Keratinocyte (primary cell): Measurements from ENCODE around the gene SRPK2. TPM values are rescaled to one million over a fixed set of nuclear protein-coding genes. Genes with fewer than 3 reads are reported as not detected.

Experiments used
- DNase-seq: peaks from one replicate; pipeline ENCODE4 v3.0.0-alpha.2; 2011; ENCODE audit warnings: low read depth, missing footprints, low spot score
- FAIRE-seq: peaks from 2 replicates; lab custom pipeline; 2011; peaks lifted over from hg19 to GRCh38; lab: Jason Lieb, UNC
- H2AFZ ChIP-seq: 2 replicates; pipeline ENCODE4 v1.6.0; 2012; ENCODE audit warnings: low read length, control low read depth, inconsistent platforms; ENCODE audit not compliant: control insufficient read depth
- H3K27ac ChIP-seq: 2 replicates; pipeline ENCODE4 v1.5.1; 2011; ENCODE audit warnings: low read length; ENCODE audit not compliant: control insufficient read depth, insufficient read depth
- H3K27me3 ChIP-seq: 3 replicates; pipeline ENCODE4 v1.6.0; 2011; ENCODE audit warnings: low read length; ENCODE audit not compliant: control insufficient read depth, insufficient read depth; ENCODE audit errors: extremely low read depth
- H3K36me3 ChIP-seq, 2 experiments: 2 replicates in 1 of 2; 3 replicates in 1 of 2; pipeline ENCODE4 v1.5.1; 2011; ENCODE audit warnings: low read length in 2 of 2, mild to moderate bottlenecking in 1 of 2; ENCODE audit not compliant: control insufficient read depth in 2 of 2, insufficient read depth in 2 of 2; ENCODE audit errors: extremely low read depth in 1 of 2
- H3K4me1 ChIP-seq: 3 replicates; pipeline ENCODE4 v1.5.1; 2011; ENCODE audit warnings: low read length; ENCODE audit not compliant: control insufficient read depth, insufficient read depth; ENCODE audit errors: extremely low read depth
- H3K4me2 ChIP-seq: 3 replicates; pipeline ENCODE4 v1.6.0; 2011; ENCODE audit warnings: low read depth, low read length; ENCODE audit not compliant: control insufficient read depth, insufficient read depth; ENCODE audit errors: extremely low read depth
- H3K4me3 ChIP-seq, 3 experiments: fragments of 200-600 bp in 1 of 3; sonication (generic) in 1 of 3; 2 replicates in 2 of 3; 3 replicates in 1 of 3; pipeline ENCODE4 v1.5.1; 2011 to 2016; ENCODE audit warnings: low read length in 3 of 3, mild to moderate bottlenecking in 3 of 3, control low read depth in 2 of 3, inconsistent platforms in 1 of 3, low read depth in 1 of 3, mixed read lengths in 1 of 3, mixed run types in 1 of 3, moderate library complexity in 1 of 3; ENCODE audit not compliant: control insufficient read depth in 2 of 3, insufficient read depth in 2 of 3; ENCODE audit errors: extremely low read depth in 1 of 3
- H3K79me2 ChIP-seq: 2 replicates; pipeline ENCODE4 v1.6.0; 2012; ENCODE audit warnings: low read length; ENCODE audit not compliant: control insufficient read depth, insufficient read depth
- H3K9ac ChIP-seq: 3 replicates; pipeline ENCODE4 v1.6.0; 2011; ENCODE audit warnings: low read length; ENCODE audit not compliant: control insufficient read depth, insufficient read depth; ENCODE audit errors: extremely low read depth
- H3K9me1 ChIP-seq: 3 replicates; pipeline ENCODE4 v1.6.0; 2011; ENCODE audit warnings: low read length; ENCODE audit not compliant: control insufficient read depth, insufficient read depth; ENCODE audit errors: extremely low read depth
- H3K9me3 ChIP-seq: 2 replicates; pipeline ENCODE4 v1.5.1; 2012; ENCODE audit warnings: low read depth, low read length; ENCODE audit not compliant: control insufficient read depth
- H4K20me1 ChIP-seq: 3 replicates; pipeline ENCODE4 v1.6.0; 2011; ENCODE audit warnings: low read length; ENCODE audit not compliant: control insufficient read depth, insufficient read depth; ENCODE audit errors: extremely low read depth
- EZH2 ChIP-seq: IDR thresholded peaks from one replicate; pipeline ENCODE4 v1.6.1; 2012; ENCODE audit warnings: inconsistent platforms, mild to moderate bottlenecking, low read length, moderate library complexity
- dilution Hi-C: fragments of 300-500 bp; cut with MboI; formaldehyde crosslinking; loops from one replicate; pipeline ENCODE4 v1.7.0; 2020; ENCODE audit warnings: low sequenced_read_pairs; ENCODE audit not compliant: extremely low pct_ligation_motif_present
- polyA plus RNA-seq, 5 experiments: library from polyadenylated mRNA; depleted of rRNA in 3 of 5; stranded (reverse) in 3 of 5; stranded (forward) in 1 of 5; unstranded in 1 of 5; fragments of >200 nt; gene quantifications; 1 replicate in 1 of 5; 2 replicates in 3 of 5; 3 replicates in 1 of 5; pipeline versions ENCODE4 v1.2.1 to v1.2.3, GENCODE V29; 2011 to 2012; ENCODE audit warnings: missing spikeins in 2 of 5, low read depth in 1 of 5, low replicate concordance in 1 of 5
- TF ChIP-seq, protein P1 (sequence below), 3 experiments: IDR thresholded peaks in 1 of 3; conservative IDR thresholded peaks in 1 of 3; optimal IDR thresholded peaks in 1 of 3; 2 replicates in 2 of 3; 3 replicates in 1 of 3; pipeline versions ENCODE3 to v1.5.1; 2011; ENCODE audit warnings: low read length in 3 of 3, mild to moderate bottlenecking in 3 of 3, moderate library complexity in 2 of 3, control low read depth in 1 of 3, inconsistent platforms in 1 of 3; ENCODE audit not compliant: insufficient read depth in 2 of 3; ENCODE audit errors: extremely low read depth in 1 of 3

SRPK2 gene
- polyA plus RNA-seq, 1 donor (not counting 4 experiments of a cell fraction or from before 2014, with no cell fraction given): 40.2 TPM

DNA sequence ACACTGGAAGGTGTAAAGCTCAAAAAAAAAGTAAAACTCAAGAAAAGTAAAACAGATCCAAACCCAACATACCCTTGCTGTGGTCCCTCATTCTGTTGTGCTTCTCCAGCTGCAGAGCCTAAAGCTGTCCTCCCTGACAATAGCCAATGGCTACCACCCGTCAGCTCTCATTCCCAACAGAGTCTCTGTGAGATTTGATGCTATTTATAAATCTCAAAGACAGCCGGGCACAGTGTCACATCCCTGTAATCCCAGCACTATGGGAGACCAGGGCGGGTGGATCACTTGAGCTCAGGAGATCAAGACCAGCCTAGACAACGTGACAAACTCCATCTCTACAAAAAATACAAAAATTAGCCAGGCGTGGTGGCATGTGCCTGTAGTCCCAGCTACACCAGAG, 258.7 kb downstream of the SRPK2 start:
- no peak overlapping the region for H2AFZ ChIP-seq
- no peak overlapping the region for H3K27ac ChIP-seq
- peaks cover 20 to 23% of the 10 kb centered on the region in 2 experiments for H3K36me3 ChIP-seq
- no peak overlapping the region for H3K9ac ChIP-seq
- H3K9me3 ChIP-seq: no peaks in the 10 kb centered on the region
- no peak overlapping the region for H3K4me2 ChIP-seq
- FAIRE-seq (no peak), DNase-seq (no peak)
- TF ChIP-seq, protein P1, sequence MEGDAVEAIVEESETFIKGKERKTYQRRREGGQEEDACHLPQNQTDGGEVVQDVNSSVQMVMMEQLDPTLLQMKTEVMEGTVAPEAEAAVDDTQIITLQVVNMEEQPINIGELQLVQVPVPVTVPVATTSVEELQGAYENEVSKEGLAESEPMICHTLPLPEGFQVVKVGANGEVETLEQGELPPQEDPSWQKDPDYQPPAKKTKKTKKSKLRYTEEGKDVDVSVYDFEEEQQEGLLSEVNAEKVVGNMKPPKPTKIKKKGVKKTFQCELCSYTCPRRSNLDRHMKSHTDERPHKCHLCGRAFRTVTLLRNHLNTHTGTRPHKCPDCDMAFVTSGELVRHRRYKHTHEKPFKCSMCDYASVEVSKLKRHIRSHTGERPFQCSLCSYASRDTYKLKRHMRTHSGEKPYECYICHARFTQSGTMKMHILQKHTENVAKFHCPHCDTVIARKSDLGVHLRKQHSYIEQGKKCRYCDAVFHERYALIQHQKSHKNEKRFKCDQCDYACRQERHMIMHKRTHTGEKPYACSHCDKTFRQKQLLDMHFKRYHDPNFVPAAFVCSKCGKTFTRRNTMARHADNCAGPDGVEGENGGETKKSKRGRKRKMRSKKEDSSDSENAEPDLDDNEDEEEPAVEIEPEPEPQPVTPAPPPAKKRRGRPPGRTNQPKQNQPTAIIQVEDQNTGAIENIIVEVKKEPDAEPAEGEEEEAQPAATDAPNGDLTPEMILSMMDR (optimal IDR thresholded peaks at IDR 0.05 in 1 of 3, IDR thresholded peaks at IDR 0.05 in 1 of 3, conservative IDR thresholded peaks at IDR 0.05 in 1 of 3; ENCODE audit: extremely low read depth in 1 of 3, insufficient read depth in 2 of 3, low read length in 3 of 3): no peak
- no peak for TF ChIP-seq EZH2
- H3K4me1 ChIP-seq: no peaks in the 10 kb centered on the region
- no peaks in the 10 kb centered on the region for H4K20me1 ChIP-seq
- no peak overlapping the region for H3K4me3 ChIP-seq
- H3K79me2 ChIP-seq: peaks cover 4% of the 10 kb centered on the region
- H3K27me3 ChIP-seq: no peaks in the 10 kb centered on the region
- dilution Hi-C loops: no loop called here
- H3K9me1 ChIP-seq: no peaks in the 10 kb centered on the region

DNA sequence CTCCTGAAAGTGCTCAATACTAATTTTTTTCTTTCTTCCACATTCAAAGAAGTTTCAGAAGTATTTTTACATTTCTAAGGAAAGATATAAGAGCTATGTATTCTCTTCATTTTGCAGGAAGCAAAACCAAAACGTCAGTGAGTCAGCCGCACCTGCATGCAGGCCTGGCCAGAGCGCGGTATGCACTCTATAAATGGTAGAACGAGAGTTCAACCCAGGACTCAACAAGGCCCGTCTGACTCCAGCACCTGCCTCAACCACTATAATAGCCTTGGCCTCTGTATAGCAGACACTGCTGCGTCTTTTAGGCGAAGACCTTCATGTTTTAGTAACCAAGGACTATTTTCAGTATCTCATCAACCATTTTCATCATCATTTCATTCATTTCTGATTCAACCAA, 261.5 kb downstream of the SRPK2 start:
- Histone ChIP-seq H3K9ac (no peak overlapping the region), H3K9me3 (no peaks in the 10 kb centered on the region), H3K27me3 (no peaks in the 10 kb centered on the region), H3K9me1 (no peaks in the 10 kb centered on the region), H3K36me3 (peaks cover 17 to 30% of the 10 kb centered on the region in 2 experiments), H3K27ac (no peak overlapping the region), H3K79me2 (no peaks in the 10 kb centered on the region), H3K4me1 (no peaks in the 10 kb centered on the region), H2AFZ (no peak overlapping the region), H4K20me1 (no peaks in the 10 kb centered on the region), H3K4me3 (no peak overlapping the region), H3K4me2 (no peak overlapping the region)
- FAIRE-seq: no peak
- dilution Hi-C loops: no loop called here
- TF ChIP-seq, protein P1 (optimal IDR thresholded peaks at IDR 0.05 in 1 of 3, IDR thresholded peaks at IDR 0.05 in 1 of 3, conservative IDR thresholded peaks at IDR 0.05 in 1 of 3; ENCODE audit: extremely low read depth in 1 of 3, insufficient read depth in 2 of 3, low read length in 3 of 3): no peak
- TF ChIP-seq EZH2: no peak
- DNase-seq: no peak
